Posterior vena cava (tissue), 2 donors: Measurements from ENCODE around the gene RPS16. TPM values are rescaled to one million over a fixed set of nuclear protein-coding genes. Genes with fewer than 3 reads are reported as not detected.

Experiments
- DNase-seq: peaks from one replicate; pipeline ENCODE4 v3.0.0-alpha.2; 2020; ENCODE audit warnings: low spot score
- intact Hi-C, 2 donors: fragments of 100-400 bp; cut with DNase I; formaldehyde crosslinking; loops; one replicate each; pipeline versions ENCODE4 v1.14.1 to v1.14.2; 2022 to 2023
- microRNA-seq, 2 donors: library from miRNA; unstranded; fragments of <30 nt; microRNA quantifications; one replicate each; pipeline ENCODE4 v1.2.0, GENCODE V29; 2020 to 2021; ENCODE audit warnings: borderline microRNAs expressed in 2 of 2
- total RNA-seq, 2 donors: library from RNA; stranded (reverse); fragmentation: NEBNext Ultra II Directional; extraction: Animal tissue kit (Norgen Biotek cat#: 25700); gene quantifications; one replicate each; pipeline ENCODE4 v1.2.1, GENCODE V29; 2021
- donor health status: DM: yes; HTN: yes; CAD: no.
- donor health status: DM: yes; HTN: yes; CAD: no.

RPS16 gene
- total RNA-seq, 2 donors from 2014 or later: 1,159 to 1,295 TPM

- DNase-seq: no peak
- intact Hi-C loops: no loop called here
These were observed 34.6 kb downstream of the RPS16 start for GRCh38 chr19:39401070-39401548.

- DNase-seq: no peak
- intact Hi-C loops: no loop called here
These were observed 35.7 kb downstream of the RPS16 start for GRCh38 chr19:39400061-39400460.

- intact Hi-C loops: loop anchor here in 1 of 2 donors (5.0 kb wide), 1 partner anchor 33 kb away; no protein-coding TSS in a partner anchor
- DNase-seq: no peak
These were observed 36.1 kb downstream of the RPS16 start for GRCh38 chr19:39399668-39400050.

GRCh38 chr19:39398297-39398864 lies 37.4 kb downstream of the RPS16 start:
- DNase-seq: peak; percentile 95
- intact Hi-C loops: loop anchor here in 1 of 2 donors (5.0 kb wide), 1 partner anchor 34 kb away; no protein-coding TSS in a partner anchor

GRCh38 chr19:39397360-39398296 lies 38.1 kb downstream of the RPS16 start:
- DNase-seq: peak; percentile 98
- intact Hi-C loops: loop anchor here (2.0 to 5.0 kb wide), 2 partner anchors 35 to 141 kb away; no protein-coding TSS in a partner anchor

- peak; percentile 99 for DNase-seq
- intact Hi-C loops: no loop called here
These were observed 44.9 kb downstream of the RPS16 start, which contains the start of the genes MED29 and PAF1 for GRCh38 chr19:39390751-39391437. TSS of gene MED29 (plus strand) at chr19:39391378. CDS start at chr19:39391423, 45 bp downstream. TSS of gene PAF1 (minus strand) at chr19:39391106. CDS start at chr19:39390864, 242 bp downstream.

- intact Hi-C loops: no loop called here
- DNase-seq: no peak
These were observed 45.3 kb downstream of the RPS16 start for GRCh38 chr19:39390451-39390750.

GRCh38 chr19:39389631-39390414 lies 45.9 kb downstream of the RPS16 start:
- intact Hi-C loops: no loop called here
- no peak for DNase-seq

GRCh38 chr19:39388657-39389056 lies 47.1 kb downstream of the RPS16 start:
- intact Hi-C loops: no loop called here

GRCh38 chr19:39386557-39386956 lies 49.2 kb downstream of the RPS16 start:
- intact Hi-C loops: loop anchor here in 1 of 2 donors (2.0 kb wide), 1 partner anchor 1002 kb away; no protein-coding TSS in a partner anchor
- DNase-seq: no peak

More at GRCh38 chr19:39388657-39389056, 47.1 kb downstream of the RPS16 start:
- no peak for DNase-seq

- intact Hi-C loops: loop anchor here in 1 of 2 donors (2.0 kb wide), 1 partner anchor 1001 kb away; no protein-coding TSS in a partner anchor
- DNase-seq: no peak
These were observed 49.9 kb downstream of the RPS16 start for GRCh38 chr19:39385629-39386411.

GRCh38 chr19:39384839-39385568 lies 50.7 kb downstream of the RPS16 start:
- intact Hi-C loops: no loop called here
- DNase-seq: no peak

Small RNA genes lying within 50 kb of the gene (microRNA-seq; reads per million reads assigned to microRNA genes)
- 0 reads per million in 2 donors for gene MIR4530

Other genes with a start within 250 kb of the RPS16 start
- not detected for gene NCCRP1, start 239.0 kb downstream of the RPS16 start, total RNA-seq
- gene SYCN, start 231.7 kb downstream of the RPS16 start, total RNA-seq: not detected
- not detected for gene IFNL3, start 190.9 kb downstream of the RPS16 start, total RNA-seq
- gene IFNL4, start 187.1 kb downstream of the RPS16 start, total RNA-seq: not detected
- not detected for gene IFNL2, start 167.6 kb downstream of the RPS16 start, total RNA-seq
- not detected for gene IFNL1, start 139.5 kb downstream of the RPS16 start, total RNA-seq
- gene LRFN1, start 115.1 kb downstream of the RPS16 start, total RNA-seq: under 1 TPM; 0.29 to 0.32 TPM
- 10 to 100 TPM; 35.0 to 48.4 TPM for gene GMFG, start 99.9 kb downstream of the RPS16 start, total RNA-seq
- gene SAMD4B, start 93.5 kb downstream of the RPS16 start, total RNA-seq: 100 to 1,000 TPM in 1 of 2 donors, 10 to 100 TPM in 1; 74.5 to 119 TPM
- 10 to 100 TPM; 26.0 to 28.5 TPM for gene PAF1, start 44.8 kb downstream of the RPS16 start, total RNA-seq
- 10 to 100 TPM; 32.7 to 33.3 TPM for gene MED29, start 44.6 kb downstream of the RPS16 start, total RNA-seq
- gene ZFP36, start 29.1 kb downstream of the RPS16 start, total RNA-seq: 100 to 1,000 TPM; 258 to 509 TPM
- gene PLEKHG2, start 23.3 kb downstream of the RPS16 start, total RNA-seq: 10 to 100 TPM; 38.1 to 48.6 TPM
- gene SUPT5H, start 9.6 kb upstream of the RPS16 start, total RNA-seq: 10 to 100 TPM; 67.0 to 74.9 TPM
- gene TIMM50, start 44.9 kb upstream of the RPS16 start, total RNA-seq: 10 to 100 TPM; 44.5 to 45.5 TPM
- not detected for gene DLL3, start 63.0 kb upstream of the RPS16 start, total RNA-seq
- gene SELENOV, start 79.2 kb upstream of the RPS16 start, total RNA-seq: not detected
- 1 to 10 TPM; 2.4 to 2.9 TPM for gene EID2B, start 96.9 kb upstream of the RPS16 start, total RNA-seq
- 10 to 100 TPM; 12.9 to 13.0 TPM for gene EID2, start 104.2 kb upstream of the RPS16 start, total RNA-seq
- gene LGALS13, start 166.6 kb upstream of the RPS16 start, total RNA-seq: not detected
- gene LGALS16, start 220.0 kb upstream of the RPS16 start, total RNA-seq: not detected